Measurements from ENCODE around the gene SPO11.

Gene SPO11

GRCh38 chr20:57391439-57392301, 62.1 kb downstream of the SPO11 start:
- no peak for DNase-seq (ENCODE audit: low spot score)

- no peak for DNase-seq (ENCODE audit: low spot score)
These were observed 63.1 kb downstream of the SPO11 start for GRCh38 chr20:57392512-57393271.
